Neuronal stem cell (in vitro differentiated cells): ENCODE data around the gene ETV5.

Source experiments
- DNase-seq: peaks from one replicate; pipeline ENCODE4 v3.0.0-alpha.2; 2013; ENCODE audit warnings: low spot score
- H2AFZ ChIP-seq: one replicate; pipeline ENCODE4 v1.6.1; 2013; ENCODE audit warnings: mild to moderate bottlenecking, low read length, inconsistent platforms
- H2AK5ac ChIP-seq: 2 replicates; pipeline ENCODE4 v1.6.1; 2013; ENCODE audit warnings: low read depth, mild to moderate bottlenecking, inconsistent platforms, low read length, moderate library complexity, mixed read lengths
- H2BK120ac ChIP-seq: 2 replicates; pipeline ENCODE4 v1.6.1; 2013; ENCODE audit warnings: low read depth, mild to moderate bottlenecking, inconsistent platforms, low read length, moderate library complexity, mixed read lengths
- H2BK12ac ChIP-seq: one replicate; pipeline ENCODE4 v1.6.1; 2013; ENCODE audit warnings: low read length, inconsistent platforms
- H2BK15ac ChIP-seq: 2 replicates; pipeline ENCODE4 v1.6.1; 2013; ENCODE audit warnings: mild to moderate bottlenecking, low read length, inconsistent platforms, mixed read lengths
- H2BK5ac ChIP-seq: one replicate; pipeline ENCODE4 v1.6.1; 2013; ENCODE audit warnings: inconsistent platforms, mild to moderate bottlenecking, low read length, moderate library complexity
- H3K14ac ChIP-seq: one replicate; pipeline ENCODE4 v1.6.1; 2013; ENCODE audit warnings: low read length, inconsistent platforms
- H3K18ac ChIP-seq: 2 replicates; pipeline ENCODE4 v1.6.1; 2013; ENCODE audit warnings: low read length, inconsistent platforms
- H3K23ac ChIP-seq: 2 replicates; pipeline ENCODE4 v1.6.1; 2013; ENCODE audit warnings: low read depth, mild to moderate bottlenecking, mixed read lengths, low read length, inconsistent platforms; ENCODE audit not compliant: poor library complexity
- H3K27ac ChIP-seq: replicated peaks from 3 replicates; pipeline ENCODE4 v1.5.1; 2013; ENCODE audit warnings: low read length, inconsistent platforms
- H3K27me3 ChIP-seq, 3 experiments: 2 replicates each; pipeline ENCODE4 v1.6.1; 2013; ENCODE audit warnings: low read length in 3 of 3, mild to moderate bottlenecking in 2 of 3, inconsistent platforms in 1 of 3, low read depth in 1 of 3, mixed read lengths in 1 of 3, moderate library complexity in 1 of 3; ENCODE audit not compliant: control insufficient read depth in 3 of 3, insufficient read depth in 3 of 3
- H3K36me3 ChIP-seq, 2 donors: replicated peaks in 1 of 2; 2 replicates each; pipeline ENCODE4 v1.6.1; 2013; ENCODE audit warnings: low read length in 2 of 2; ENCODE audit not compliant: control insufficient read depth in 2 of 2, insufficient read depth in 2 of 2
- H3K4ac ChIP-seq: 2 replicates; pipeline ENCODE4 v1.6.1; 2013; ENCODE audit warnings: inconsistent platforms, mild to moderate bottlenecking, low read length, moderate library complexity
- H3K4me1 ChIP-seq, 2 donors: 1 replicate in 1 of 2; 2 replicates in 1 of 2; pipeline ENCODE4 v1.6.1; 2013; ENCODE audit warnings: low read length in 2 of 2, low read depth in 1 of 2; ENCODE audit not compliant: control insufficient read depth in 2 of 2, insufficient read depth in 1 of 2
- H3K4me2 ChIP-seq: one replicate; pipeline ENCODE4 v1.6.1; 2013; ENCODE audit warnings: mild to moderate bottlenecking, low read length, inconsistent platforms; ENCODE audit not compliant: insufficient read depth, poor library complexity, severe bottlenecking
- H3K4me3 ChIP-seq, 2 donors: 2 replicates each; pipeline ENCODE4 v1.5.1; 2013; ENCODE audit warnings: low read length in 2 of 2, mild to moderate bottlenecking in 2 of 2, inconsistent platforms in 1 of 2, moderate library complexity in 1 of 2
- H3K79me1 ChIP-seq: one replicate; pipeline ENCODE4 v1.6.1; 2013; ENCODE audit warnings: low read depth, mild to moderate bottlenecking, inconsistent platforms, low read length, moderate library complexity
- H3K9ac ChIP-seq: one replicate; pipeline ENCODE4 v1.6.1; 2013; ENCODE audit warnings: mild to moderate bottlenecking, low read depth, low read length, inconsistent platforms; ENCODE audit not compliant: poor library complexity
- H3K9me3 ChIP-seq, 2 donors: replicated peaks in 1 of 2; 2 replicates each; pipeline versions ENCODE3 to v1.6.1; 2013; ENCODE audit warnings: low read length in 2 of 2, mild to moderate bottlenecking in 2 of 2, inconsistent platforms in 1 of 2, low read depth in 1 of 2, mixed read lengths in 1 of 2, moderate library complexity in 1 of 2; ENCODE audit not compliant: control insufficient read depth in 2 of 2, insufficient read depth in 1 of 2
- H4K8ac ChIP-seq: one replicate; pipeline ENCODE4 v1.6.1; 2013; ENCODE audit warnings: low read depth, mild to moderate bottlenecking, inconsistent platforms, low read length, moderate library complexity
- H4K91ac ChIP-seq: one replicate; pipeline ENCODE4 v1.6.1; 2013; ENCODE audit warnings: low read length, low read depth, mild to moderate bottlenecking, inconsistent platforms; ENCODE audit not compliant: poor library complexity
- WGBS, 2 donors: extraction: QIAGEN DNeasy Blood & Tissue Kit; methylation state at CpG; one replicate each; pipeline ENCODE4 v1.1.7; 2013; ENCODE audit warnings: missing lambda C conversion rate in 2 of 2, mixed read lengths in 1 of 2; ENCODE audit not compliant: insufficient read length in 2 of 2, insufficient replicate concordance in 1 of 2; ENCODE audit errors: extremely low coverage in 2 of 2; 5-methylcytosine and 5-hydroxymethylcytosine counted together

ETV5 gene

GRCh38 chr3:186054792-186055352, 54.0 kb downstream of the ETV5 start:
- Histone ChIP-seq H3K23ac (no peak overlapping the region), H2AK5ac (no peak overlapping the region), H3K27ac (no peak overlapping the region), H3K4me3 (no peak overlapping the region), H3K4me2 (no peak overlapping the region), H4K91ac (no peak overlapping the region), H2BK15ac (no peak overlapping the region), H2BK120ac (no peak overlapping the region), H3K9ac (no peak overlapping the region), H3K9me3 (no peaks in the 10 kb centered on the region), H3K14ac (no peak overlapping the region), H3K4me1 (peaks cover 0 to 3% of the 10 kb centered on the region in 2 donors), H3K27me3 (no peaks in the 10 kb centered on the region), H2BK5ac (no peak overlapping the region), H3K18ac (no peak overlapping the region), H3K79me1 (no peaks in the 10 kb centered on the region), H3K36me3 (peaks cover 39 to 97% of the 10 kb centered on the region in 2 donors), H2BK12ac (no peak overlapping the region), H4K8ac (no peak overlapping the region), H3K4ac (no peak overlapping the region), H2AFZ (no peak overlapping the region)
- WGBS, 2 donors: no CpG with 5 or more reads among the region's 8 CpGs
- no peak for DNase-seq

- Histone ChIP-seq H3K18ac (no peak overlapping the region), H2AK5ac (no peak overlapping the region), H3K9me3 (no peaks in the 10 kb centered on the region), H3K36me3 (peaks cover 43 to 97% of the 10 kb centered on the region in 2 donors), H3K4me2 (no peak overlapping the region), H4K91ac (no peak overlapping the region), H3K9ac (no peak overlapping the region), H3K79me1 (no peaks in the 10 kb centered on the region), H2BK5ac (no peak overlapping the region), H2BK15ac (no peak overlapping the region), H3K14ac (no peak overlapping the region), H3K27ac (no peak overlapping the region), H3K4me1 (peaks cover 0 to 3% of the 10 kb centered on the region in 2 donors), H3K27me3 (no peaks in the 10 kb centered on the region), H3K4me3 (no peak overlapping the region), H3K23ac (no peak overlapping the region), H4K8ac (no peak overlapping the region), H2BK120ac (no peak overlapping the region), H2AFZ (no peak overlapping the region), H2BK12ac (no peak overlapping the region), H3K4ac (no peak overlapping the region)
- no CpG with 5 or more reads among the region's 12 CpGs for WGBS, 2 donors
- DNase-seq: no peak
Measured at GRCh38 chr3:186053954-186054791, 54.7 kb downstream of the ETV5 start.

- Histone ChIP-seq H3K4me2 (no peak overlapping the region), H3K36me3 (peaks cover 51 to 97% of the 10 kb centered on the region in 2 donors), H3K4me1 (peaks cover 0 to 6% of the 10 kb centered on the region in 2 donors), H3K27ac (no peak overlapping the region), H3K9me3 (no peaks in the 10 kb centered on the region), H3K14ac (no peak overlapping the region), H3K23ac (no peak overlapping the region), H2AFZ (no peak overlapping the region), H2BK120ac (no peak overlapping the region), H3K4me3 (no peak overlapping the region), H2BK5ac (no peak overlapping the region), H2BK12ac (no peak overlapping the region), H2BK15ac (no peak overlapping the region), H4K91ac (no peak overlapping the region), H3K4ac (no peak overlapping the region), H3K9ac (no peak overlapping the region), H4K8ac (no peak overlapping the region), H3K18ac (no peak overlapping the region), H2AK5ac (no peak overlapping the region), H3K79me1 (no peaks in the 10 kb centered on the region), H3K27me3 (no peaks in the 10 kb centered on the region)
- DNase-seq: no peak
- no CpG with 5 or more reads among the region's 7 CpGs for WGBS, 2 donors
Measured at GRCh38 chr3:186052096-186052840, 56.6 kb downstream of the ETV5 start.

- Histone ChIP-seq H3K9me3 (no peaks in the 10 kb centered on the region), H2BK15ac (no peak overlapping the region), H3K23ac (no peak overlapping the region), H3K4me3 (no peak overlapping the region), H3K4me1 (peaks cover 0 to 22% of the 10 kb centered on the region in 2 donors), H2BK5ac (no peak overlapping the region), H2BK120ac (no peak overlapping the region), H3K18ac (no peak overlapping the region), H2AFZ (no peak overlapping the region), H3K79me1 (no peaks in the 10 kb centered on the region), H2AK5ac (no peak overlapping the region), H3K27me3 (no peaks in the 10 kb centered on the region), H3K9ac (no peak overlapping the region), H4K91ac (no peak overlapping the region), H2BK12ac (no peak overlapping the region), H3K27ac (no peak overlapping the region), H3K14ac (no peak overlapping the region), H3K4ac (no peak overlapping the region), H3K4me2 (no peak overlapping the region), H4K8ac (no peak overlapping the region), H3K36me3 (peaks cover 36 to 78% of the 10 kb centered on the region in 2 donors)
- no peak for DNase-seq
- no CpG with 5 or more reads among the region's 4 CpGs for WGBS, 2 donors
Measured at GRCh38 chr3:186049001-186049400, 59.9 kb downstream of the ETV5 start.
